ENCODE results near the gene POLD1.

POLD1 gene

GRCh38 chr19:50419022-50419579, 35.0 kb downstream of the POLD1 start:
- DNase-seq, result no peak

- no peak for DNase-seq
Observed at GRCh38 chr19:50419580-50420035, 35.5 kb downstream of the POLD1 start.

GRCh38 chr19:50420127-50420526, 36.0 kb downstream of the POLD1 start:
- DNase-seq, result no peak

- no peak for DNase-seq
Observed at GRCh38 chr19:50420808-50421207, 36.7 kb downstream of the POLD1 start.

GRCh38 chr19:50422397-50423278, 38.5 kb downstream of the POLD1 start:
- no peak for DNase-seq

- DNase-seq, result no peak
Observed at GRCh38 chr19:50423279-50424113, 39.3 kb downstream of the POLD1 start.

- no peak for DNase-seq
Observed at GRCh38 chr19:50425581-50425980, 41.4 kb downstream of the POLD1 start.

GRCh38 chr19:50427318-50427925, 43.3 kb downstream of the POLD1 start:
- DNase-seq, result no peak

GRCh38 chr19:50427997-50428425, 43.9 kb downstream of the POLD1 start:
- DNase-seq, result peak; percentile 28

- no peak for DNase-seq
Observed at GRCh38 chr19:50428772-50429463, 44.8 kb downstream of the POLD1 start.

GRCh38 chr19:50430888-50431342, 46.8 kb downstream of the POLD1 start:
- DNase-seq, result no peak

GRCh38 chr19:50431343-50432220, 47.4 kb downstream of the POLD1 start:
- peak; percentile 25 for DNase-seq

GRCh38 chr19:50432221-50433028, 48.3 kb downstream of the POLD1 start, which contains the start of gene MYBPC2:
MYBPC2 (plus strand) TSS chr19:50432892; CDS start chr19:50432954, 62 bp downstream.
- no peak for DNase-seq

- no peak for DNase-seq
Observed at GRCh38 chr19:50433201-50434180, 49.3 kb downstream of the POLD1 start.

- no peak for DNase-seq
Observed at GRCh38 chr19:50434525-50434924, 50.4 kb downstream of the POLD1 start.

GRCh38 chr19:50435221-50435620, 51.1 kb downstream of the POLD1 start:
- DNase-seq, result no peak

- no peak for DNase-seq
Observed at GRCh38 chr19:50435627-50436026, 51.5 kb downstream of the POLD1 start.

- DNase-seq, result no peak
Observed at GRCh38 chr19:50437862-50438449, 53.8 kb downstream of the POLD1 start.

All from HCEC 1CT (cell line).